Neural progenitor cell (in vitro differentiated cells): ENCODE results near the gene KCNK5. TPM values are rescaled to one million over a fixed set of nuclear protein-coding genes. Genes with fewer than 3 reads are reported as not detected.

ENCODE experiments used
- DNase-seq: peaks from one replicate; pipeline ENCODE4 v3.0.0-alpha.2; 2016; ENCODE audit warnings: low spot score
- H2AFZ ChIP-seq: fragments of 200-600 bp; sonication (generic); replicated peaks from 2 replicates; pipeline ENCODE4 v1.6.1; 2016; ENCODE audit warnings: antibody characterized with exemption
- H3F3A ChIP-seq: fragments of 200-600 bp; sonication (generic); 2 replicates; pipeline ENCODE4 v1.6.1; 2016; ENCODE audit warnings: antibody characterized with exemption, low read depth
- H3K27ac ChIP-seq: fragments of 200-600 bp; sonication (generic); 2 replicates; pipeline ENCODE4 v1.5.1; 2016; ENCODE audit warnings: mild to moderate bottlenecking
- H3K27me3 ChIP-seq: fragments of 200-600 bp; sonication (generic); 2 replicates; pipeline ENCODE4 v1.6.1; 2016; ENCODE audit warnings: mild to moderate bottlenecking, moderate library complexity
- H3K36me3 ChIP-seq: fragments of 200-600 bp; sonication (generic); 2 replicates; pipeline ENCODE4 v1.5.1; 2016
- H3K4me1 ChIP-seq: fragments of 200-600 bp; sonication (generic); 2 replicates; pipeline ENCODE4 v1.6.1; 2016; ENCODE audit warnings: mixed run types
- H3K4me2 ChIP-seq: fragments of 200-600 bp; sonication (generic); 2 replicates; pipeline ENCODE4 v1.6.1; 2016
- H3K4me3 ChIP-seq: fragments of 200-600 bp; sonication (generic); 2 replicates; pipeline ENCODE4 v1.5.1; 2016
- H3K79me2 ChIP-seq: fragments of 200-600 bp; sonication (generic); 2 replicates; pipeline ENCODE4 v1.6.1; 2016; ENCODE audit warnings: low read depth
- H3K9ac ChIP-seq: fragments of 200-600 bp; sonication (generic); 2 replicates; pipeline ENCODE4 v1.6.1; 2016
- H3K9me3 ChIP-seq: fragments of 200-600 bp; sonication (generic); 2 replicates; pipeline ENCODE4 v1.5.1; 2016; ENCODE audit warnings: low read depth
- H4K20me1 ChIP-seq: fragments of 200-600 bp; sonication (generic); 2 replicates; pipeline ENCODE4 v1.6.1; 2016; ENCODE audit warnings: low read depth
- H3K27ac Mint-ChIP-seq: 3 replicates; pipeline ENCODE4 v1.8.0; 2021; ENCODE audit warnings: mixed read lengths
- H3K27me3 Mint-ChIP-seq: 2 replicates; pipeline ENCODE4 v1.8.0; 2022; ENCODE audit warnings: low read depth, mild to moderate bottlenecking, inconsistent platforms, moderate library complexity, mixed read lengths; ENCODE audit not compliant: insufficient read depth
- H3K36me3 Mint-ChIP-seq: 3 replicates; pipeline ENCODE4 v1.8.0; 2021; ENCODE audit warnings: mixed read lengths
- H3K4me1 Mint-ChIP-seq: 3 replicates; pipeline ENCODE4 v1.8.0; 2021; ENCODE audit warnings: mixed read lengths
- H3K4me3 Mint-ChIP-seq: 3 replicates; pipeline ENCODE4 v1.8.0; 2021; ENCODE audit warnings: mild to moderate bottlenecking, moderate library complexity, mixed read lengths
- H3K9me3 Mint-ChIP-seq: 3 replicates; pipeline ENCODE4 v1.8.0; 2020; ENCODE audit warnings: mixed read lengths
- EZH2 ChIP-seq: fragments of 200-600 bp; sonication (generic); IDR thresholded peaks from 2 replicates; pipeline ENCODE4 v1.6.1; 2017; ENCODE audit warnings: antibody characterized with exemption, mild to moderate bottlenecking, moderate library complexity
- EZH2phosphoT487 ChIP-seq: fragments of 200-600 bp; sonication (generic); IDR thresholded peaks from 2 replicates; pipeline ENCODE4 v1.6.1; 2017; ENCODE audit warnings: antibody characterized with exemption
- total RNA-seq: library from RNA; depleted of rRNA; stranded (reverse); fragments of >200 nt; gene quantifications from 2 replicates; pipeline ENCODE4 v1.2.3, GENCODE V29; 2015; ENCODE audit warnings: low replicate concordance
- TF ChIP-seq, protein P1 (sequence below): fragments of 200-600 bp; sonication (generic); IDR thresholded peaks from 2 replicates; pipeline ENCODE4 v1.5.1; 2017; ENCODE audit warnings: antibody characterized with exemption, mild to moderate bottlenecking

Gene KCNK5
- total RNA-seq, 1 donor from 2014 or later = 5.7 TPM

DNA sequence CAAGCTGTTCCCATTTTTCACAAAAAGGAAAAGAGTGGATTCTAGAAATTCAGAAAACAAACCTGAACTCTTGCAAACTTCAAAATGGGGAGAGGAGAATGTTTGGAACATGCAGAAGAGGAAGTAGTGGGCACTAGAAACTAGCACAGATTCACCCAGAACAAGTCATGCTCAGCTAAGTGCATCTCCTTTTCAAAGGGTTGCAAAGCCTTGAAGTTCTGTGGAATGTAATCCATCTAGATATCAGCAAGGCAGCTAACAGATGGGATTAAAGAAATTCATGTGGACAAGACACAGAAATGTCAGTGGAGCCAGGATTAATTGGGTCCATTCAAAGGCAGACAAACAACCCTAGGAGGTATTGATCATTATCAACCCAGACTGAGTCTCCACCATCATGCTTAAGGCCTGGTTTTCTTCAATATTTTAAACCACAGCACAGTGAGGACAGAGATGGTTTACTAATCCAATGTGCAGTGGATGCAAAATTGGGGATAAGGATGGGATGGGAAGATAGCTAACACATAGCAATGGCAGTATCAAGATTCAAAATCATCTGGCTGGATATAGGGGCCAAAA, 31.3 kb downstream of the KCNK5 start:
- Mint-ChIP-seq H3K4me3 (no peak overlapping the region), H3K27me3 (peaks cover 4% of the 10 kb centered on the region), H3K27ac (no peak overlapping the region), H3K9me3 (no peaks in the 10 kb centered on the region), H3K36me3 (peaks cover 10% of the 10 kb centered on the region), H3K4me1 (peaks cover 9% of the 10 kb centered on the region)
- peaks cover 12% of the 10 kb centered on the region for H3K4me1 ChIP-seq
- H4K20me1 ChIP-seq = no peaks in the 10 kb centered on the region
- DNase-seq = no peak
- no peak overlapping the region for H3K9ac ChIP-seq
- no peaks in the 10 kb centered on the region for H3K9me3 ChIP-seq
- no peak overlapping the region for H3K27ac ChIP-seq
- no peaks in the 10 kb centered on the region for H3K79me2 ChIP-seq
- no peaks in the 10 kb centered on the region for H3K27me3 ChIP-seq
- H2AFZ ChIP-seq = no peak overlapping the region
- peaks cover 4% of the 10 kb centered on the region for H3F3A ChIP-seq
- H3K4me3 ChIP-seq = no peak overlapping the region
- no peaks in the 10 kb centered on the region for H3K36me3 ChIP-seq
- TF ChIP-seq, protein P1, sequence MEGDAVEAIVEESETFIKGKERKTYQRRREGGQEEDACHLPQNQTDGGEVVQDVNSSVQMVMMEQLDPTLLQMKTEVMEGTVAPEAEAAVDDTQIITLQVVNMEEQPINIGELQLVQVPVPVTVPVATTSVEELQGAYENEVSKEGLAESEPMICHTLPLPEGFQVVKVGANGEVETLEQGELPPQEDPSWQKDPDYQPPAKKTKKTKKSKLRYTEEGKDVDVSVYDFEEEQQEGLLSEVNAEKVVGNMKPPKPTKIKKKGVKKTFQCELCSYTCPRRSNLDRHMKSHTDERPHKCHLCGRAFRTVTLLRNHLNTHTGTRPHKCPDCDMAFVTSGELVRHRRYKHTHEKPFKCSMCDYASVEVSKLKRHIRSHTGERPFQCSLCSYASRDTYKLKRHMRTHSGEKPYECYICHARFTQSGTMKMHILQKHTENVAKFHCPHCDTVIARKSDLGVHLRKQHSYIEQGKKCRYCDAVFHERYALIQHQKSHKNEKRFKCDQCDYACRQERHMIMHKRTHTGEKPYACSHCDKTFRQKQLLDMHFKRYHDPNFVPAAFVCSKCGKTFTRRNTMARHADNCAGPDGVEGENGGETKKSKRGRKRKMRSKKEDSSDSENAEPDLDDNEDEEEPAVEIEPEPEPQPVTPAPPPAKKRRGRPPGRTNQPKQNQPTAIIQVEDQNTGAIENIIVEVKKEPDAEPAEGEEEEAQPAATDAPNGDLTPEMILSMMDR = no peak
- TF ChIP-seq EZH2phosphoT487 (no peak), EZH2 (no peak)
- no peak overlapping the region for H3K4me2 ChIP-seq

DNA sequence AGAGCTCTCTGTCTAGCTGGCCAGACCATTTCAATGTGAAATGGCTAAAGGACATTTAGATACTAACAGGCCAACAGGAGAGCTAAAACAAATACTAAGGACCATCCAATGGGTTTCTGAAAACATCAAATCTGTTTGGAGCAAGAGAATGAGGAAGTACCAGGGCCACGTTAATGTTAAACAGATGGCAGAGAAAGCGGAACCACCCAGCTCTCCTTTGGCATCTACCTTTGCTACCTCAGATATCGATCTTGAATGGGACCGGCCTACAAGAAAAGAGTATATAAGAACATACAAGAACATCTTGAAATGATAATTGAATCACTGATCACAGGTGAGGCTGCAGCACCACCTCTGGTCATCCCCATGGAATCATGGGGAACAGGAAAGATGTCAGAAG, 31.8 kb downstream of the KCNK5 start:
- Histone ChIP-seq H3K9me3 (no peaks in the 10 kb centered on the region), H3K27me3 (no peaks in the 10 kb centered on the region), H4K20me1 (no peaks in the 10 kb centered on the region), H3K36me3 (no peaks in the 10 kb centered on the region), H3K27ac (no peak overlapping the region), H3F3A (peaks cover 4% of the 10 kb centered on the region), H3K9ac (no peak overlapping the region), H3K79me2 (no peaks in the 10 kb centered on the region), H3K4me1 (peaks cover 14% of the 10 kb centered on the region), H3K4me3 (no peak overlapping the region), H2AFZ (no peak overlapping the region), H3K4me2 (no peak overlapping the region)
- Mint-ChIP-seq H3K4me3 (no peak overlapping the region), H3K36me3 (peaks cover 10% of the 10 kb centered on the region), H3K9me3 (no peaks in the 10 kb centered on the region), H3K27ac (no peak overlapping the region), H3K4me1 (peaks cover 13% of the 10 kb centered on the region), H3K27me3 (peaks cover 4% of the 10 kb centered on the region)
- TF ChIP-seq EZH2 (no peak), EZH2phosphoT487 (no peak)
- no peak for DNase-seq

DNA sequence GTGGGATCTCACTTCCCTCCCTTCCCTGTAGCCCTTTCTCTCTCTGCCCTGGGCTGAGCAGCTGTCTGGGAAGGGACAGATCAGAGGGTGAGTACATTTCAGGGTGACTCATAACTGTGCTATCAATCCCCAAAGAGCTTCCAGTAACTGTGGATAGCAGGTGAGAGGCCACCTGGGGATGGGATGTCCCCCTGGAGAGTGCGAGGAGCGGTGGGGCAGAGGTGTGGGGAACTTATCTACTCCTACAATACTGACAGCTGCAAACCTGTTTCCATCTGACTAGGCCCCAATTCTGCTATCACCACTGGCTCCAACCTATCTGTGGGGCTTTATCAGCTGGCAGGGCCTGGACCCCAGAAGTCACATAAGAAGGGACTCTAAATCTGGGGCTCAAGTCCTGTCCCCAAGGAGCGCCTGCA, 32.6 kb downstream of the KCNK5 start:
- Mint-ChIP-seq H3K4me3 (no peak overlapping the region), H3K27me3 (peaks cover 4% of the 10 kb centered on the region), H3K36me3 (peaks cover 10% of the 10 kb centered on the region), H3K27ac (no peak overlapping the region), H3K9me3 (no peaks in the 10 kb centered on the region), H3K4me1 (peaks cover 16% of the 10 kb centered on the region)
- no peak overlapping the region for H2AFZ ChIP-seq
- no peaks in the 10 kb centered on the region for H4K20me1 ChIP-seq
- H3K27me3 ChIP-seq = no peaks in the 10 kb centered on the region
- no peaks in the 10 kb centered on the region for H3K79me2 ChIP-seq
- DNase-seq = no peak
- H3K4me1 ChIP-seq = peaks cover 14% of the 10 kb centered on the region
- H3K36me3 ChIP-seq = no peaks in the 10 kb centered on the region
- peaks cover 4% of the 10 kb centered on the region for H3F3A ChIP-seq
- no peaks in the 10 kb centered on the region for H3K9me3 ChIP-seq
- H3K4me2 ChIP-seq = no peak overlapping the region
- no peak overlapping the region for H3K27ac ChIP-seq
- H3K4me3 ChIP-seq = no peak overlapping the region
- no peak overlapping the region for H3K9ac ChIP-seq
- TF ChIP-seq, protein P1 = no peak
- TF ChIP-seq EZH2 (no peak), EZH2phosphoT487 (no peak)

DNA sequence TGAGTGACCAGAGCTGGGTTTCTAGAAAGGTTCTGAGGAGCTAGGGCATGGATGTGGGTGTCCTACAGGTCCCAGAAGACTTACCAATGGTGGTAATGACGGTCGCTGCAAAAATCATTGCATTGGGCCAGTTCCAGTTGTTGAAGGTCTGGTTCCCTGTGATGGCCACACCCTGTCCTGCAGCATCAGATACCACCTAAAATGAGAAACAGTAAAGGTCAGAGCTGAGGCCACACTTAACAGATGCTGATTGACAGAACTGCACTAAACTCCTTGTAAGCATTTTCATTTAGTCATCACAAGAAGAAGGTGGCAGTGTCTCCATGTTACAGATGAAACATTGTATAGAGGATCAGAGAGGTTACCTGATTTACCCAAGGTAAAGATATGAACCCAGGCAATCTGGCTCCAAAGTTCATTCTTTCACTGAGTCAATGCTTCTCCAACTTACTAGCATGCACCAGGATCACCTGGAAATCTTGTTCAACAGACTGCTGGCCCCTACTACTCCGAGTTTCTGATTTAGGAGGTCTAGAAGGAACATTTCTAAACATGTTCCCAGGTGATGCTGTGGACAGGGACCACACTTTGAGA, 33.4 kb downstream of the KCNK5 start:
- H3K36me3 Mint-ChIP-seq = peaks cover 13% of the 10 kb centered on the region
- peaks cover 16% of the 10 kb centered on the region for H3K4me1 Mint-ChIP-seq

More for the DNA sequence above, 33.4 kb downstream of the KCNK5 start:
- Histone ChIP-seq H3K27ac (no peak overlapping the region), H3K36me3 (no peaks in the 10 kb centered on the region), H3K27me3 (no peaks in the 10 kb centered on the region), H3F3A (peaks cover 4% of the 10 kb centered on the region), H4K20me1 (no peaks in the 10 kb centered on the region), H3K9ac (no peak overlapping the region), H3K4me3 (no peak overlapping the region), H3K9me3 (no peaks in the 10 kb centered on the region), H3K4me1 (peaks cover 14% of the 10 kb centered on the region), H3K4me2 (no peak overlapping the region), H3K79me2 (no peaks in the 10 kb centered on the region), H2AFZ (no peak overlapping the region)
- Mint-ChIP-seq H3K27me3 (peaks cover 6% of the 10 kb centered on the region), H3K9me3 (no peaks in the 10 kb centered on the region), H3K4me3 (no peak overlapping the region), H3K27ac (no peak overlapping the region)
- DNase-seq = no peak
- TF ChIP-seq EZH2 = no peak
- TF ChIP-seq, protein P1 = no peak
- TF ChIP-seq EZH2phosphoT487 = no peak
